H1 (cell line): ENCODE measurements around the gene RNF20.

Experiments used
- RNF2 ChIP-seq: fragments of 200-900, 300-1000 bp; sonication (generic); IDR thresholded peaks from 2 replicates; pipeline ENCODE4 v1.7.1; 2016; ENCODE audit warnings: borderline replicate concordance, low read depth, mild to moderate bottlenecking, antibody characterized with exemption, low read length; ENCODE audit not compliant: poor library complexity, severe bottlenecking; ENCODE audit errors: missing control alignments
- TF ChIP-seq, protein P1 (sequence below), 3 experiments: IDR thresholded peaks; 1 replicate in 2 of 3; 2 replicates in 1 of 3; pipeline versions ENCODE4 v1.5.1 to v1.6.1; 2011; ENCODE audit warnings: low read length in 3 of 3, mild to moderate bottlenecking in 3 of 3, inconsistent platforms in 2 of 3, low read depth in 1 of 3, moderate library complexity in 1 of 3; ENCODE audit not compliant: insufficient read depth in 1 of 3; ENCODE audit errors: control extremely low read depth in 1 of 3

DNA sequence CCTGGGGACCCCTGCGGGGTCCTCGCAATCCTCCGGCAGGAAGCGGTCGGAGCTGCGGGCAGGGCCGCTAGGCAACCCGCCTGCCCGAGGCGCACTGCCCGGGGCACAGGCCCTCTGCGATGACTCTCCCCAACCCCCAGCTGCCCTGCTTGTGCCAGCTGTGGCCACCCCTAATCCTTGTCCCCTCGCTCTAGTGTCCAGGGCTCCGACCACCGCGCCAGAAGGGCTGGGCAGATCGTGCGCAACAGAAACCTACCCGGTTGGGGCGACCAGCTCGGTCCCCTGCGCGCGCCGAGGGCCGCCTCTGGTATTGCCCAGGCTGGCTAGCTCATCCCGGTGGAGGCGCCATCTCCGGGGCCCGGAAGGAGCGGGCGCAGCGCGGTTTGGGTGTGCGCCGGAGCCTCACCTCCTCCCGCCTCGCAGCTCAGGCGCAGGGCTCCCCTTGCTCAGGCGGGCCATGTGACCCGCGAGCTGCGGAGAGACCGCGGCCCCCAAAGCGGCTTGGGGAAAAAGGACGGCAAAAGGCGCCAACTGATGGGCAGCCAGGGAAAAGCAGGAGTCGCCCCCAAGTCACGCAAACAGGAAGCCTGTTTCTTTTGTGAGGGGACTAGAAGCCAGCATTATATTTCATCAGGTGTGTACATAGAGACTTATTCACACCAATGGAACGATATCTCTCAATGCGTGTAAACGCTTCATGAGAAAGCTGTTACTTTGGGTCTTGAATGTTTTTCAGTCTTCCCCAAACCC lies 46.8 kb upstream of the RNF20 start:
- TF ChIP-seq RNF2: peak; percentile 60
- TF ChIP-seq, protein P1, sequence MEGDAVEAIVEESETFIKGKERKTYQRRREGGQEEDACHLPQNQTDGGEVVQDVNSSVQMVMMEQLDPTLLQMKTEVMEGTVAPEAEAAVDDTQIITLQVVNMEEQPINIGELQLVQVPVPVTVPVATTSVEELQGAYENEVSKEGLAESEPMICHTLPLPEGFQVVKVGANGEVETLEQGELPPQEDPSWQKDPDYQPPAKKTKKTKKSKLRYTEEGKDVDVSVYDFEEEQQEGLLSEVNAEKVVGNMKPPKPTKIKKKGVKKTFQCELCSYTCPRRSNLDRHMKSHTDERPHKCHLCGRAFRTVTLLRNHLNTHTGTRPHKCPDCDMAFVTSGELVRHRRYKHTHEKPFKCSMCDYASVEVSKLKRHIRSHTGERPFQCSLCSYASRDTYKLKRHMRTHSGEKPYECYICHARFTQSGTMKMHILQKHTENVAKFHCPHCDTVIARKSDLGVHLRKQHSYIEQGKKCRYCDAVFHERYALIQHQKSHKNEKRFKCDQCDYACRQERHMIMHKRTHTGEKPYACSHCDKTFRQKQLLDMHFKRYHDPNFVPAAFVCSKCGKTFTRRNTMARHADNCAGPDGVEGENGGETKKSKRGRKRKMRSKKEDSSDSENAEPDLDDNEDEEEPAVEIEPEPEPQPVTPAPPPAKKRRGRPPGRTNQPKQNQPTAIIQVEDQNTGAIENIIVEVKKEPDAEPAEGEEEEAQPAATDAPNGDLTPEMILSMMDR (IDR thresholded peaks at IDR 0.05; ENCODE audit: control extremely low read depth in 1 of 3, insufficient read depth in 1 of 3, low read depth in 1 of 3, low read length in 3 of 3): peak; percentile 61 to 70 (median 67)
